Type B pancreatic cell (in vitro differentiated cells): Measurements from ENCODE around the gene LTF. TPM values are rescaled to one million over a fixed set of nuclear protein-coding genes. Genes with fewer than 3 reads are reported as not detected.
A peak's percentile ranks its signal among the peaks of the same experiment; 100 is the strongest.

ENCODE experiments used
- DNase-seq: peaks from one replicate; pipeline ENCODE4 v3.0.0; 2021; ENCODE audit warnings: mixed read lengths; ENCODE audit not compliant: unreplicated experiment; ENCODE audit errors: extremely low spot score
- H3K27ac Mint-ChIP-seq: 2 replicates; pipeline ENCODE4 v1.8.0; 2021; ENCODE audit warnings: mild to moderate bottlenecking, mixed read lengths
- H3K27me3 Mint-ChIP-seq: 2 replicates; pipeline ENCODE4 v1.8.0; 2021; ENCODE audit warnings: mixed read lengths
- H3K36me3 Mint-ChIP-seq: 2 replicates; pipeline ENCODE4 v1.8.0; 2021; ENCODE audit warnings: mixed read lengths
- H3K4me1 Mint-ChIP-seq: one replicate; pipeline ENCODE4 v1.8.0; 2021; ENCODE audit warnings: mixed read lengths; ENCODE audit not compliant: unreplicated experiment
- H3K4me3 Mint-ChIP-seq: 2 replicates; pipeline ENCODE4 v1.8.0; 2021; ENCODE audit warnings: mild to moderate bottlenecking, mixed read lengths
- H3K9me3 Mint-ChIP-seq: 2 replicates; pipeline ENCODE4 v1.8.0; 2021; ENCODE audit warnings: mixed read lengths
- total RNA-seq: library from RNA; stranded (reverse); gene quantifications from 2 replicates; pipeline ENCODE4 v1.2.1, GENCODE V29; 2021; ENCODE audit warnings: low replicate concordance
- TF ChIP-seq, protein P1 (sequence below): fragments of 200-600 bp; sonication (generic); conservative IDR thresholded peaks from 2 replicates; pipeline ENCODE4 v1.5.0; 2021; ENCODE audit warnings: antibody characterized with exemption, mild to moderate bottlenecking

The LTF gene
- total RNA-seq, 1 donor from 2014 or later: not detected

DNA sequence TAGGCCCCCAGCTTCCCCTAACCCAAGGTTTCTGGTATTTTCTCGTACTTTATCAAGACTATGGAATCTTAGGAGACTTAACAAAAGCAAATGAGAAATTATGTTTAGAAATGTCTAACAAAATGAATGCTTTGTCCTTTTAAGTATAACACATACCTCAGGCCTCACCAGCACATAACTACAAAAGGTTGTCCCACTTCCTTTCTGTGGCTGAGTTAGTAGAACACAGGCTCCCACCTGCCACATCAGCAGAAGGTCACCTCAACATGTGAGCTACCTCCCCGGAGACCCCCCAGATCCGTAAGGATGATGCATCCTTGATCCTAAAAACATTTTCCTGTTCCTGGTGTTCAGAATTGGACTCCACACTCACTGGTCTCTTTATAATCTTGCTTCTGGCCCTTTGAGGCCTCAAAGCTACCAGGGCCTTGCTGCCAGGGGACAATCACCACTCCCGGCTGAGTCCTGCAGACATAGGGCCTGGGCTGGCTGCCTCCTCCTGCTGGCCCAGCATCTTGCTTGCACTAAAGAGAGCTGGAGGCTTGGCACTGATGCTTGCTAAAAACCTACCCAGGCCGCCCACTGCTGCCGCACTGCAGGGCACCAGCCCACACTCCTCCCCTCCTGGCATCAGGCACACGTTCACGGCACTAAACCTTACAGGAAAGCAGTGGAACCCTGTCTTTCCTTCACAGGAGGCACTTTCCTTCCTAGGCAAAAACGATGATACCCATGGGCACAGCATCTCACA lies 54.8 kb downstream of the LTF start:
- H3K4me3 Mint-ChIP-seq: no peak overlapping the region
- no peak overlapping the region for H3K27ac Mint-ChIP-seq
- peaks cover 4% of the 10 kb centered on the region for H3K27me3 Mint-ChIP-seq
- TF ChIP-seq, protein P1, sequence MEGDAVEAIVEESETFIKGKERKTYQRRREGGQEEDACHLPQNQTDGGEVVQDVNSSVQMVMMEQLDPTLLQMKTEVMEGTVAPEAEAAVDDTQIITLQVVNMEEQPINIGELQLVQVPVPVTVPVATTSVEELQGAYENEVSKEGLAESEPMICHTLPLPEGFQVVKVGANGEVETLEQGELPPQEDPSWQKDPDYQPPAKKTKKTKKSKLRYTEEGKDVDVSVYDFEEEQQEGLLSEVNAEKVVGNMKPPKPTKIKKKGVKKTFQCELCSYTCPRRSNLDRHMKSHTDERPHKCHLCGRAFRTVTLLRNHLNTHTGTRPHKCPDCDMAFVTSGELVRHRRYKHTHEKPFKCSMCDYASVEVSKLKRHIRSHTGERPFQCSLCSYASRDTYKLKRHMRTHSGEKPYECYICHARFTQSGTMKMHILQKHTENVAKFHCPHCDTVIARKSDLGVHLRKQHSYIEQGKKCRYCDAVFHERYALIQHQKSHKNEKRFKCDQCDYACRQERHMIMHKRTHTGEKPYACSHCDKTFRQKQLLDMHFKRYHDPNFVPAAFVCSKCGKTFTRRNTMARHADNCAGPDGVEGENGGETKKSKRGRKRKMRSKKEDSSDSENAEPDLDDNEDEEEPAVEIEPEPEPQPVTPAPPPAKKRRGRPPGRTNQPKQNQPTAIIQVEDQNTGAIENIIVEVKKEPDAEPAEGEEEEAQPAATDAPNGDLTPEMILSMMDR: no peak
- DNase-seq: no peak
- no peaks in the 10 kb centered on the region for H3K36me3 Mint-ChIP-seq
- no peaks in the 10 kb centered on the region for H3K9me3 Mint-ChIP-seq
- peaks cover 6% of the 10 kb centered on the region for H3K4me1 Mint-ChIP-seq

- TF ChIP-seq, protein P1: no peak
- no peak overlapping the region for H3K27ac Mint-ChIP-seq
- peaks cover 8% of the 10 kb centered on the region for H3K27me3 Mint-ChIP-seq
- H3K9me3 Mint-ChIP-seq: no peaks in the 10 kb centered on the region
- no peak for DNase-seq
- H3K4me1 Mint-ChIP-seq: peaks cover 6% of the 10 kb centered on the region
- no peak overlapping the region for H3K4me3 Mint-ChIP-seq
- no peaks in the 10 kb centered on the region for H3K36me3 Mint-ChIP-seq
Measured at GRCh38 chr3:46408853-46409252, 55.9 kb downstream of the LTF start.

DNA sequence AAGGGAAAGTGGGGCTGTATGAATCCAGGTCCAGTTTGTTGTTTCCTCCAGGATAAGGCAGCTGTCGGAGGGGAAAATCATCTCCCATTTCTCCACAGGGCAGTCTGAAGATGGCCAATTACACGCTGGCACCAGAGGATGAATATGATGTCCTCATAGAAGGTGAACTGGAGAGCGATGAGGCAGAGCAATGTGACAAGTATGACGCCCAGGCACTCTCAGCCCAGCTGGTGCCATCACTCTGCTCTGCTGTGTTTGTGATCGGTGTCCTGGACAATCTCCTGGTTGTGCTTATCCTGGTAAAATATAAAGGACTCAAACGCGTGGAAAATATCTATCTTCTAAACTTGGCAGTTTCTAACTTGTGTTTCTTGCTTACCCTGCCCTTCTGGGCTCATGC lies 56.7 kb downstream of the LTF start:
- no peak for DNase-seq
- H3K4me1 Mint-ChIP-seq: peaks cover 6% of the 10 kb centered on the region
- no peak overlapping the region for H3K4me3 Mint-ChIP-seq
- TF ChIP-seq, protein P1: no peak
- H3K27ac Mint-ChIP-seq: no peak overlapping the region
- no peaks in the 10 kb centered on the region for H3K9me3 Mint-ChIP-seq
- no peaks in the 10 kb centered on the region for H3K36me3 Mint-ChIP-seq
- peaks cover 9% of the 10 kb centered on the region for H3K27me3 Mint-ChIP-seq

- H3K9me3 Mint-ChIP-seq: no peaks in the 10 kb centered on the region
- DNase-seq: no peak
- peaks cover 6% of the 10 kb centered on the region for H3K4me1 Mint-ChIP-seq
- peak within 1 kb of the TSS; percentile 34 for H3K27ac Mint-ChIP-seq
- no peak within 1 kb of the TSS for H3K4me3 Mint-ChIP-seq
- H3K27me3 Mint-ChIP-seq: peaks cover 10% of the 10 kb centered on the region
- H3K36me3 Mint-ChIP-seq: no peaks in the 10 kb centered on the region
- TF ChIP-seq, protein P1: no peak
Measured at GRCh38 chr3:46406788-46407611, 57.7 kb downstream of the LTF start, which contains the start of the genes CCR5AS and CCRL2. Gene CCR5AS (minus strand): TSS chr3:46407066. Gene CCRL2 (plus strand): TSS chr3:46407259. CDS start chr3:46408080, 821 bp downstream.

DNA sequence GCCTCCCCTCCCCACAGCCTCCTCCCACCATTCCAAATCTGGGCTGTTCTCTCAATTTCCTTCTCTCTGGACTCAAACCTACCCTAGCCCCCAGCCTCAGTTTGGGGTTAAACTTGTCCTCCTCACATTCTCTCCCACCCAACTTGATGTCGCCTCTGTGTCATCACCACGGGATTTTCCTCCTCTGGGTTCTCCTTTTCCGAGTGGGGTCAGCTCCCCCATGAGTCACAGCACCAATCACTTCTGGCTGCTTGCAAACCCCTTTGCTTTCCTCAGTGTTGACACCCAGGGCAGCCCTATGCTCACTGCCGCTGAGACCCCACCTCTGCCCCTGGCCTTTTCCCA lies 58.3 kb downstream of the LTF start:
- Mint-ChIP-seq H3K9me3 (no peaks in the 10 kb centered on the region), H3K4me3 (no peak overlapping the region), H3K36me3 (no peaks in the 10 kb centered on the region), H3K4me1 (peaks cover 6% of the 10 kb centered on the region), H3K27ac (peak overlapping the region; percentile 34), H3K27me3 (peaks cover 10% of the 10 kb centered on the region)
- DNase-seq: no peak
- TF ChIP-seq, protein P1: no peak
